ENCODE results near the gene MYO10.

Gene MYO10

DNA sequence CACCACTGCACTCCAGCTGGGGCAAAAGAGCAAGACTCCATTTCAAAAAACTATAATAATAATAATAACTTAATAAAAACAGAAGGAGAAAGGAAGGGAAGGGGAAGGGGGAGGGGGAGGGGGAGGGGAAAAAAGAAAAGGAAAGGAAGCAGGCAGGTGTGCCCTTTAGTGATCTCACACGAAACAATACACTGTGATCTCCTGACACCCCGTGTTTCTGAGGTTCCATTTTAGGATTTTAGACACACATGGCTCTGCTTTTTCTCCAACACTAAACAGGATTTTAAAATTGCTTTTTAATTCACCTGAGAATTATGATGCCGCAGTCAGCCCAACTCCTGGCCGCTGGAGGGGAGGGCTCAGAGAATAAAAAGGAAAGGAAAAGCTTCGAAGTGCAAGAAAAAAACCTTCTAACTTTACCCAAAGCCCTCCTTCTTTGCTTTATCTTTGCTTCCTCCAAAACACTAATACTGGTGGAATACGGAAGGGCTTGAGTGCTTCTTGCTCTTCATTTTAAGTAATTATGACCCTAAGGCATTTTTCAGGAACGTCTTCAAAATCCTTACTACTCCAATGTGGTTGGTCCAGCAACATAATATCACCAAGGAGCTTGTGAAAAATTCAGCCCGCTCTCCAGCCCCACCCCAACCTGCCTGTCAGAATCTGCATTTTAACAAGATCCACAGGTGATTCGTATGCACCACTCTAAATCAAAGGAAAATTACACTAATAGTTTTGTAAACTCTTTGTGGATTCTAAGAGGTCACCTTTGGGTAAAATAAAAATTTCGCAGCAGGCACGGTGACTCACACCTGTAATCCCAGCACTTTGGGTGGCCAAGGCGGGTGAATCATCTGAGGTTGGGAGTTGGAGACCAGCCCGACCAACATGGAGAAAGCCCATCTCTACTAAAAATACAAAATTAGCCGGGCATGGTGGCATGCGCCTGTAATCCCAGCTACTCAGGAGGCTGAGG is 66.0 kb downstream of the MYO10 start:
- no peaks in the 10 kb centered on the region for H3K4me1 ChIP-seq (ENCODE audit: low read depth, poor library complexity, severe bottlenecking)
- H3K27ac ChIP-seq = no peak overlapping the region
- H3K36me3 ChIP-seq (ENCODE audit: insufficient read depth) = no peaks in the 10 kb centered on the region
- no peaks in the 10 kb centered on the region for H4K20me1 ChIP-seq (ENCODE audit: insufficient read depth)
- no peak overlapping the region for H2AFZ ChIP-seq (ENCODE audit: low read depth)
- H3K79me2 ChIP-seq (ENCODE audit: insufficient read depth, low read depth) = no peaks in the 10 kb centered on the region
- no peak overlapping the region for H3K9ac ChIP-seq
- no peak overlapping the region for H3K4me3 ChIP-seq (IDR thresholded peaks at IDR 0.05; ENCODE audit: insufficient read depth, low read depth, low read length)
- no peak for TF ChIP-seq CTCF (conservative IDR thresholded peaks at IDR 0.05; ENCODE audit: low read depth, low read length)
- H3K4me2 ChIP-seq = no peak overlapping the region
- H3K27me3 ChIP-seq (ENCODE audit: insufficient read depth, low read depth) = no peaks in the 10 kb centered on the region

- H3K27ac ChIP-seq = no peak overlapping the region
Measured at GRCh38 chr5:16867577-16867953, 68.5 kb downstream of the MYO10 start.

DNA sequence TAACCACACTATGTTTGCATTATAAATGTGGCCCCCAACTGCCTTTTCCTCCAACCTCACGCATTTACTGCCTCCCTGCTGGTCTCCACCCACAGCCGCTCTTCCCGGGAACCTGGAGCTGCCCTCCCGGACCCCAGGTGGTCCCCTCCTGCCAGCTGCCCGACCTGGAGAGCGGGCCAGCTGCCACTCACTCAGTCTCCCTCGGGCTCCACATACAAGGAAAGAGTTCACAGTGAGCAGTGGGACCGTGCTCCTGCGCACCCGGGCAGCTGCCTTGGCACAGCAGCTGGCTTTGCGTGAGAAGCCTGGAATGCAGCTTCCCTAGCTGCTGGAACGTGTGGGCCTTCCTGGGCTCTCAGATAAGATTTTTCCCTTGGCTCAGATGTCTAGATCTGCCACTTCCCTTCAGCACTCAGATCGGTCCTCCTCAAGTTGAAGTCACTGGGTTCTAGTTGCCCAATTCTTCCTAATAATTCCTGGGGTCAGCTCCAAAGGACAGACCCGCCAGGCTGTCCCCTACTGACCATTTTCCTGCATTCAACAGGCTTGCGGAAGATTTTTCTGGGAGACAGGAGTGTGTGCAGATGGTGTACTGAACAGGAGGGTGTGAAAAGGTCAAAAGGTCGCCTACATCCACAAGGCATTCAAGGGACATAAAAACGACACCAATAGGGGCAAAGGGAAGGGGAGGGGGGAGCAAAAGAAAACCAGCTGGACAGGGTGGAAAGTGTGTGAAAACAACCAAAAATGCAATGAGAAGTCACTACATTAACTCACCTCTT is 69.1 kb downstream of the MYO10 start:
- H3K4me3 ChIP-seq (IDR thresholded peaks at IDR 0.05; ENCODE audit: insufficient read depth, low read depth, low read length) = no peak overlapping the region
- no peaks in the 10 kb centered on the region for H3K27me3 ChIP-seq (ENCODE audit: insufficient read depth, low read depth)
- H3K79me2 ChIP-seq (ENCODE audit: insufficient read depth, low read depth) = no peaks in the 10 kb centered on the region
- no peak overlapping the region for H3K9ac ChIP-seq
- no peaks in the 10 kb centered on the region for H3K4me1 ChIP-seq (ENCODE audit: low read depth, poor library complexity, severe bottlenecking)
- H3K36me3 ChIP-seq (ENCODE audit: insufficient read depth) = no peaks in the 10 kb centered on the region
- H2AFZ ChIP-seq (ENCODE audit: low read depth) = no peak overlapping the region
- no peak for TF ChIP-seq CTCF (conservative IDR thresholded peaks at IDR 0.05; ENCODE audit: low read depth, low read length)
- H3K27ac ChIP-seq = no peak overlapping the region
- no peak overlapping the region for H3K4me2 ChIP-seq
- no peaks in the 10 kb centered on the region for H4K20me1 ChIP-seq (ENCODE audit: insufficient read depth)

More at GRCh38 chr5:16867577-16867953, 68.5 kb downstream of the MYO10 start:
- Histone ChIP-seq H4K20me1 (ENCODE audit: insufficient read depth) (no peaks in the 10 kb centered on the region), H3K27me3 (ENCODE audit: insufficient read depth, low read depth) (no peaks in the 10 kb centered on the region), H3K9ac (no peak overlapping the region), H3K4me1 (ENCODE audit: low read depth, poor library complexity, severe bottlenecking) (no peaks in the 10 kb centered on the region), H2AFZ (ENCODE audit: low read depth) (no peak overlapping the region), H3K4me3 (IDR thresholded peaks at IDR 0.05; ENCODE audit: insufficient read depth, low read depth, low read length) (no peak overlapping the region), H3K4me2 (no peak overlapping the region), H3K79me2 (ENCODE audit: insufficient read depth, low read depth) (no peaks in the 10 kb centered on the region), H3K36me3 (ENCODE audit: insufficient read depth) (no peaks in the 10 kb centered on the region)
- no peak for TF ChIP-seq CTCF (conservative IDR thresholded peaks at IDR 0.05; ENCODE audit: low read depth, low read length)

- Histone ChIP-seq H3K9ac (no peak overlapping the region), H3K27me3 (ENCODE audit: insufficient read depth, low read depth) (no peaks in the 10 kb centered on the region), H3K36me3 (ENCODE audit: insufficient read depth) (no peaks in the 10 kb centered on the region), H4K20me1 (ENCODE audit: insufficient read depth) (no peaks in the 10 kb centered on the region), H3K4me2 (no peak overlapping the region), H2AFZ (ENCODE audit: low read depth) (no peak overlapping the region), H3K27ac (no peak overlapping the region), H3K4me3 (IDR thresholded peaks at IDR 0.05; ENCODE audit: insufficient read depth, low read depth, low read length) (no peak overlapping the region), H3K79me2 (ENCODE audit: insufficient read depth, low read depth) (no peaks in the 10 kb centered on the region), H3K4me1 (ENCODE audit: low read depth, poor library complexity, severe bottlenecking) (no peaks in the 10 kb centered on the region)
- no peak for TF ChIP-seq CTCF (conservative IDR thresholded peaks at IDR 0.05; ENCODE audit: low read depth, low read length)
Measured at GRCh38 chr5:16866273-16866672, 69.8 kb downstream of the MYO10 start.
